C4-2B (cell line): Measurements from ENCODE around the gene PPP1R11.

ENCODE experiments used
- CTCF ChIP-seq: fragments of 450-650 bp; conservative IDR thresholded peaks from 2 replicates; pipeline ENCODE4 v1.5.1; 2017; ENCODE audit warnings: mild to moderate bottlenecking
- ZFX ChIP-seq: fragments of 450-650 bp; IDR thresholded peaks from 2 replicates; pipeline ENCODE4 v1.6.1; 2017

- no peak for TF ChIP-seq CTCF
- peak; percentile 44; the same call in 1 of the 2 replicates for TF ChIP-seq ZFX
These were observed 5.7 kb upstream of the PPP1R11 start, which contains the start of gene POLR1H for GRCh38 chr6:30061092-30061857.
